ENCODE measurements around the gene CPLANE1. TPM values are rescaled to one million over a fixed set of nuclear protein-coding genes. Genes with fewer than 3 reads are reported as not detected.

CPLANE1 gene
- total RNA-seq, 4 donors from 2014 or later: 14.0 to 65.2 (median 21.3) TPM

- no peak for DNase-seq
- no peaks in the 10 kb centered on the region for H3K9me3 ChIP-seq
- peaks cover 0 to 5% (median 1%) of the 10 kb centered on the region in 4 donors for H3K4me1 ChIP-seq
- TF ChIP-seq, protein P1, sequence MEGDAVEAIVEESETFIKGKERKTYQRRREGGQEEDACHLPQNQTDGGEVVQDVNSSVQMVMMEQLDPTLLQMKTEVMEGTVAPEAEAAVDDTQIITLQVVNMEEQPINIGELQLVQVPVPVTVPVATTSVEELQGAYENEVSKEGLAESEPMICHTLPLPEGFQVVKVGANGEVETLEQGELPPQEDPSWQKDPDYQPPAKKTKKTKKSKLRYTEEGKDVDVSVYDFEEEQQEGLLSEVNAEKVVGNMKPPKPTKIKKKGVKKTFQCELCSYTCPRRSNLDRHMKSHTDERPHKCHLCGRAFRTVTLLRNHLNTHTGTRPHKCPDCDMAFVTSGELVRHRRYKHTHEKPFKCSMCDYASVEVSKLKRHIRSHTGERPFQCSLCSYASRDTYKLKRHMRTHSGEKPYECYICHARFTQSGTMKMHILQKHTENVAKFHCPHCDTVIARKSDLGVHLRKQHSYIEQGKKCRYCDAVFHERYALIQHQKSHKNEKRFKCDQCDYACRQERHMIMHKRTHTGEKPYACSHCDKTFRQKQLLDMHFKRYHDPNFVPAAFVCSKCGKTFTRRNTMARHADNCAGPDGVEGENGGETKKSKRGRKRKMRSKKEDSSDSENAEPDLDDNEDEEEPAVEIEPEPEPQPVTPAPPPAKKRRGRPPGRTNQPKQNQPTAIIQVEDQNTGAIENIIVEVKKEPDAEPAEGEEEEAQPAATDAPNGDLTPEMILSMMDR (IDR thresholded peaks at IDR 0.05): no peak
- TF ChIP-seq POLR2A (IDR thresholded peaks at IDR 0.05): no peak
- H3K27me3 ChIP-seq: no peaks in the 10 kb centered on the region
- peaks cover 0 to 25% (median 0%) of the 10 kb centered on the region in 3 donors for H3K36me3 ChIP-seq
- H3K4me3 ChIP-seq: no peak overlapping the region
- H3K27ac ChIP-seq: no peak overlapping the region
These were observed 31.2 kb downstream of the CPLANE1 start for GRCh38 chr5:37217976-37218375.

GRCh38 chr5:37214550-37214949, 34.6 kb downstream of the CPLANE1 start:
- H3K27me3 ChIP-seq: no peaks in the 10 kb centered on the region
- H3K4me3 ChIP-seq: no peak overlapping the region
- no peak for DNase-seq
- peaks cover 0 to 5% (median 1%) of the 10 kb centered on the region in 4 donors for H3K4me1 ChIP-seq
- TF ChIP-seq POLR2A (IDR thresholded peaks at IDR 0.05): no peak
- TF ChIP-seq, protein P1 (IDR thresholded peaks at IDR 0.05): no peak
- no peak overlapping the region for H3K27ac ChIP-seq
- H3K36me3 ChIP-seq: peaks cover 0 to 30% (median 0%) of the 10 kb centered on the region in 3 donors
- no peaks in the 10 kb centered on the region for H3K9me3 ChIP-seq

DNA sequence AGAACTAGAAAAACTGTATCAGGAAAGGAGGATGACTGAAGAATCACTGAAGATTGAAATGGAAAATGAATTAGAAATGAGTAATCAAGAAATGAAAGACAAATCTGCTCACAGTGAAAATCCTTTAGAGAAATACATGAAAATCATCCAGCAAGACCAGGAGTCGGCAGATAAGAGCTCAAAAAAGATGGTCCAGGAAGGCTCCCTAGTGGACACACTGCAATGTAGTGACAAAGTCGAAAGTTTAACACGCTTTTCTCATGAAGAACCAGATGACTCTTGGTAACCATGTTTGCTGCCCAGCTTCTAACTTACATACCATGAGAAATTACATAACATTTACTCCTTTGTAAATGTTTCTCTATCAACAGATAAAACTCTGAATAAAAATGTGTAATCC, 37.1 kb downstream of the CPLANE1 start:
- no peaks in the 10 kb centered on the region for H3K9me3 ChIP-seq
- H3K27me3 ChIP-seq: no peaks in the 10 kb centered on the region
- peaks cover 0 to 5% (median 1%) of the 10 kb centered on the region in 4 donors for H3K4me1 ChIP-seq
- peaks cover 0 to 19% (median 0%) of the 10 kb centered on the region in 3 donors for H3K36me3 ChIP-seq
- DNase-seq: no peak
- H3K4me3 ChIP-seq: no peak overlapping the region
- TF ChIP-seq, protein P1 (IDR thresholded peaks at IDR 0.05): no peak
- TF ChIP-seq POLR2A (IDR thresholded peaks at IDR 0.05): no peak
- H3K27ac ChIP-seq: no peak overlapping the region

GRCh38 chr5:37211661-37212060, 37.5 kb downstream of the CPLANE1 start:
- no peak overlapping the region for H3K4me3 ChIP-seq
- peaks cover 0 to 19% (median 0%) of the 10 kb centered on the region in 3 donors for H3K36me3 ChIP-seq
- no peaks in the 10 kb centered on the region for H3K9me3 ChIP-seq
- no peak overlapping the region for H3K27ac ChIP-seq
- H3K4me1 ChIP-seq: peaks cover 0 to 5% (median 1%) of the 10 kb centered on the region in 4 donors
- no peak for DNase-seq
- TF ChIP-seq POLR2A (IDR thresholded peaks at IDR 0.05): no peak
- TF ChIP-seq, protein P1 (IDR thresholded peaks at IDR 0.05): no peak
- no peaks in the 10 kb centered on the region for H3K27me3 ChIP-seq

DNA sequence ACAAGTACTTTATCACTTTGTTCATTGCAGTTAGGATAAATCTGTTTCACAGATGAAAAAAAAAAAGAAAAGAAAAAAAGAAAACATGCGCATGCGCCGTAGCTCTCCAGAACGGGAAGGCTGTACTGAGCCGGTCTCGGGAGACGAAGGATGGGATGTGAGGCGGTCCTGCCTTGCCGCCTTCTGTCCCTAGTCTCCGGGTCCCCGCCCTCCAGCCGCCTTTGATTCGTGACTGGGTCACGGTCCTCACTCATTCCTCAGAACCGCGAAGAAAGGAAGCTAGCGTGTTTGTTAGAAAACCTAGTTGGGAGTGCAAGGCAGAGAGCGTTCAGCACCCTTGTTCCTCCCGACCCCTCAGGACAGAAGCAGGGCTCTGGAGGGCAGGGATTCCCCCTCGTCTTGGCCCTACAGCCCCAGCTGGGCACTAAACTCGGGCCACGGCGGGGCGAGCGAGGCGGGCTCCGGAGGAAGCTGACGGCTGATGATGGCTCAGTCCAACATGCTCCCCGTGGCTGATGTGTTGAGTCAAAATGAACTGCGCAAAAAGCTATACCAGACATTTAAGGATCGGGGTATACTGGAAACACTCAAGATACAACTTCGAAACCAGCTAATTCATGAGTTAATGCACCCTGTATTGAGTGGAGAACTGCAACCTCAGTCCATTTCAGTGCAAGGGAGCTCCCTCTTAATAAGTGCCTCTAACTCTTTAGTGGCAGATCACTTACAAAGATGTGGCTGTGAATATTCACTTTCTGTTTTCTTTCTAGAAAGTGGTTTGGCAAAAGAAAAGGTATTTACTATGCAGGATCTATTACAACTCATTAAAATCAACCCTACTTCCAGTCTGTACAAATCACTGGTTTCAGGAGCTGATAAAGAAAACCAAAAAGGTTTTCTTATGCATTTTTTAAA, 40.0 kb downstream of the CPLANE1 start:
- Histone ChIP-seq H3K27ac (peak overlapping the region in 1 of 4 donors; percentile 4), H3K4me1 (no peaks in the 10 kb centered on the region), H3K36me3 (peaks cover 0 to 26% (median 0%) of the 10 kb centered on the region in 3 donors), H3K4me3 (peak overlapping the region in 2 of 4 donors; percentile 17 to 19), H3K9me3 (no peaks in the 10 kb centered on the region), H3K27me3 (no peaks in the 10 kb centered on the region)
- no peak for DNase-seq
- TF ChIP-seq, protein P1 (IDR thresholded peaks at IDR 0.05): no peak
- no peak for TF ChIP-seq POLR2A (IDR thresholded peaks at IDR 0.05)
